Ascending aorta (tissue), 2 donors: ENCODE results near the gene PLCB1. TPM values are rescaled to one million over a fixed set of nuclear protein-coding genes. Genes with fewer than 3 reads are reported as not detected.

Experiments used
- DNase-seq, 2 donors: peaks; one replicate each; pipeline ENCODE4 v3.0.0-alpha.2; 2019; ENCODE audit warnings: low spot score in 2 of 2
- H3K27ac ChIP-seq, 2 donors: fragments of 200-600 bp; sonication (generic); one replicate each; pipeline ENCODE4 v1.5.1; 2016 to 2017; ENCODE audit warnings: mild to moderate bottlenecking in 1 of 2
- H3K27me3 ChIP-seq: fragments of 200-600 bp; sonication (generic); one replicate; pipeline ENCODE4 v1.5.1; 2017
- H3K36me3 ChIP-seq, 2 donors: fragments of 200-600 bp; sonication (generic); one replicate each; pipeline ENCODE4 v1.5.1; 2016
- H3K4me1 ChIP-seq, 2 donors: fragments of 200-600 bp; sonication (generic); one replicate each; pipeline ENCODE4 v1.5.1; 2016 to 2017; ENCODE audit warnings: mild to moderate bottlenecking in 1 of 2
- H3K4me3 ChIP-seq, 2 donors: fragments of 200-600 bp; sonication (generic); one replicate each; pipeline ENCODE4 v1.5.1; 2016 to 2017; ENCODE audit warnings: mild to moderate bottlenecking in 1 of 2
- H3K9me3 ChIP-seq, 2 donors: fragments of 200-600 bp; sonication (generic); one replicate each; pipeline ENCODE4 v1.5.1; 2016
- intact Hi-C: fragments of 100-400 bp; cut with DNase I; formaldehyde crosslinking; loops from one replicate; pipeline ENCODE4 v1.15.1; 2023
- total RNA-seq: library from RNA; depleted of rRNA; stranded (reverse); fragments of >200 nt; gene quantifications from one replicate; pipeline ENCODE4 v1.1.0, GENCODE V29; 2016
- TF ChIP-seq, protein P1 (sequence below), 3 experiments: fragments of 200-600 bp in 2 of 3; fragments of 450-650 bp in 1 of 3; sonication (generic) in 2 of 3; IDR thresholded peaks; one replicate each; pipeline ENCODE4 v1.5.1; 2016 to 2019; ENCODE audit warnings: antibody characterized with exemption in 3 of 3, mild to moderate bottlenecking in 1 of 3, moderate library complexity in 1 of 3

Gene PLCB1
- total RNA-seq, 1 donor from 2014 or later: 22.9 TPM

DNA sequence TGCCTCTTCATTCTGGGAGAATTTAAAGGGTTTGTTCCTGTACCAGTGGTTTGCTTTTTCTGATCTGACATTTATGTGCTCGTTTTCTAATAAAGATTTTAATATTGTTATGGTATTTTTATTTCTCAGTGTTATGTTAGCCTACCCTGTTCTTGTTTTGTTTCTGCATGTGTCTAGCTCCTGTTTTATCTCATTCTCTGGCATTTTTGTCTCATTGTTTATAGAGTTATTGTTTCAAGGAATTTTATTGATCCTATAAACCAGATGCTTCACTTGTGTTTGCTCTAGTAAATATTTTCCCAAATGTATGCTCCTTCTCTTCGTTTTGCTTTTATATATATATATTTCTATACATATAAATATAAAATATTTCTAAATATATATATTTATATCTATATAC lies 152.8 kb downstream of the PLCB1 start:
- intact Hi-C loops: no loop called here
- no peaks in the 10 kb centered on the region for H3K9me3 ChIP-seq
- no peak overlapping the region for H3K27ac ChIP-seq
- no peaks in the 10 kb centered on the region for H3K4me1 ChIP-seq
- no peaks in the 10 kb centered on the region for H3K36me3 ChIP-seq
- TF ChIP-seq, protein P1, sequence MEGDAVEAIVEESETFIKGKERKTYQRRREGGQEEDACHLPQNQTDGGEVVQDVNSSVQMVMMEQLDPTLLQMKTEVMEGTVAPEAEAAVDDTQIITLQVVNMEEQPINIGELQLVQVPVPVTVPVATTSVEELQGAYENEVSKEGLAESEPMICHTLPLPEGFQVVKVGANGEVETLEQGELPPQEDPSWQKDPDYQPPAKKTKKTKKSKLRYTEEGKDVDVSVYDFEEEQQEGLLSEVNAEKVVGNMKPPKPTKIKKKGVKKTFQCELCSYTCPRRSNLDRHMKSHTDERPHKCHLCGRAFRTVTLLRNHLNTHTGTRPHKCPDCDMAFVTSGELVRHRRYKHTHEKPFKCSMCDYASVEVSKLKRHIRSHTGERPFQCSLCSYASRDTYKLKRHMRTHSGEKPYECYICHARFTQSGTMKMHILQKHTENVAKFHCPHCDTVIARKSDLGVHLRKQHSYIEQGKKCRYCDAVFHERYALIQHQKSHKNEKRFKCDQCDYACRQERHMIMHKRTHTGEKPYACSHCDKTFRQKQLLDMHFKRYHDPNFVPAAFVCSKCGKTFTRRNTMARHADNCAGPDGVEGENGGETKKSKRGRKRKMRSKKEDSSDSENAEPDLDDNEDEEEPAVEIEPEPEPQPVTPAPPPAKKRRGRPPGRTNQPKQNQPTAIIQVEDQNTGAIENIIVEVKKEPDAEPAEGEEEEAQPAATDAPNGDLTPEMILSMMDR (IDR thresholded peaks at IDR 0.05): no peak
- no peak overlapping the region for H3K4me3 ChIP-seq
- no peak for DNase-seq
- H3K27me3 ChIP-seq: no peaks in the 10 kb centered on the region

DNA sequence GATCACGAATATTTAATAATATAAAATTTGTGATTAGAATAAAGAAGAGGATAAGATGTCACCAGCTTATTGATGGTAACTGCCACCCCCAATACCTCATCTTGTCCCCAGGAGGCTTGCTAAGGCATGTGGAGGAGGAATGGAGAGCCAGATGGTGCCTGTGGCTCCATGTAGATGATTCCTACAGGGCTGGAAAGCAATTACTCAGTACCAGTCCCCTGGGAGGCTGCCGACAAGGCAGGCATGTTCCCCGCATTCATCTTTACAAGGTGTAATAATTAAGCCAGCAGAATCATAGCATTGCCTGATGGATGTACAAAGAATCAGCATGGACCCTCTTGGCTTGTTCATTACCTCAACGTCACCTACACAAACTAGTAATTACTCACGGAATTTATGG lies 155.3 kb downstream of the PLCB1 start:
- no peaks in the 10 kb centered on the region for H3K36me3 ChIP-seq
- TF ChIP-seq, protein P1 (IDR thresholded peaks at IDR 0.05): no peak
- H3K9me3 ChIP-seq: no peaks in the 10 kb centered on the region
- H3K4me3 ChIP-seq: no peak overlapping the region
- no peak for DNase-seq
- no peak overlapping the region for H3K27ac ChIP-seq
- intact Hi-C loops: no loop called here
- H3K4me1 ChIP-seq: no peaks in the 10 kb centered on the region
- H3K27me3 ChIP-seq: no peaks in the 10 kb centered on the region

DNA sequence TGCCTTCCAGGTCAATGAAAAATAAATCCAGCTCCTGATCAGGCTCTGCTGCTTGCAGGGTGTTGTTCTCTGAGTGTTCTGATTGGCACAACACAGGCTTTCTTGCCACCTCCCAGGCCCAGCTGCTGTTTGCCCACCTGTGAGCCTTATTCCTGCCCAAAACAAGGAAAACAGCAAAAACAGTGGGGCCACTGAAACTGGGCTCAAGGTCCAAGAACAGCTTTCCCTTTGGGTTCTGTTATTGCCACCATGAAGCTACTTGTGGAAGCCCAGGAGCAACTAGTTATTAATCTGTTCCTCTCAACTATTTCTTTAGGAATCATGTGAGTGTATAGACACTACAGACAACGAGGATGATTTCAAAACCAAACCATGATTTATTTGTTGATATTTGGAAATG lies 159.1 kb downstream of the PLCB1 start:
- intact Hi-C loops: no loop called here
- no peaks in the 10 kb centered on the region for H3K36me3 ChIP-seq
- no peak overlapping the region for H3K27ac ChIP-seq
- TF ChIP-seq, protein P1 (IDR thresholded peaks at IDR 0.05): no peak
- H3K4me3 ChIP-seq: no peak overlapping the region
- no peaks in the 10 kb centered on the region for H3K4me1 ChIP-seq
- no peaks in the 10 kb centered on the region for H3K9me3 ChIP-seq
- no peak for DNase-seq
- no peaks in the 10 kb centered on the region for H3K27me3 ChIP-seq

DNA sequence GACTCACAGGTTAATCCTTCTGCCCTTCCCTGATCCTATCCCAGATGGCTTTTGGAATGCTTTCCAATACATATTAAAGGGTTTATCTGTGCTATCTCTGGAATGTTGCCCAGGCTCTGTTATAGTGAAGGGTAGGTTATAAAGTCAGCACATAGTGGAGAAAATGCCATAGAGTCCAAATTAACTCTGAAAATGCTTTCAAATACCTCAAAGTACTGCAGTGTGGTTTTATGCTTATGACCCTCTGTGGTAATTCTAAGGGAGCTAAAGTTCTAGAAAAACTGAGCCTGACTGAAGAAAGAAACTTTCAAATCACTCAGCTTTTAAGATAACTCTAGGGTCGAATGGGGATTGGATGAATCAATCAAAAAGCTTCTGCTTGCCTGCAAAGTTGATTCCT lies 159.8 kb downstream of the PLCB1 start:
- no peaks in the 10 kb centered on the region for H3K9me3 ChIP-seq
- intact Hi-C loops: no loop called here
- H3K4me1 ChIP-seq: no peaks in the 10 kb centered on the region

DNA sequence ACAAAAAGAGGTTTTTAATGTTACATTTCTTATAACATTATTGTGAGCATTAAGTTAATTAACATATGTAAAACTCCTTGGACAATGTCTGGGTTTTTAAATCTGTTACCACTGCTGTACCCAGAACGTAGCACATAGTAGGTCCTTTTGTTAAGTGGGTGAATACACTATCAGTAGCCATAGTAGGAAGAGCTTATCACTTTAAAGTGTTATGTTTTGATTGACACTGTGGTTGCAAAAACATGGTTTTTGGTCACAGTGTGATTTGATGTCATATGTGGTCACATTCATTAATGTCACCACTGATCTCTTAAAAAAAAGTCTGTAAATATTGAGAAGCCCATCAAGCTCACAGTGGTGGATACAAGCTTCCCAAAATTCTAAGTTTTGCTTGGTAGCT lies 160.7 kb downstream of the PLCB1 start:
- no peaks in the 10 kb centered on the region for H3K27me3 ChIP-seq
- TF ChIP-seq, protein P1 (IDR thresholded peaks at IDR 0.05): no peak
- no peak overlapping the region for H3K27ac ChIP-seq
- no peak overlapping the region for H3K4me3 ChIP-seq
- H3K4me1 ChIP-seq: no peaks in the 10 kb centered on the region
- DNase-seq: no peak
- intact Hi-C loops: no loop called here
- H3K9me3 ChIP-seq: no peaks in the 10 kb centered on the region
- no peaks in the 10 kb centered on the region for H3K36me3 ChIP-seq

More for the DNA sequence above, 159.8 kb downstream of the PLCB1 start:
- no peaks in the 10 kb centered on the region for H3K27me3 ChIP-seq
- H3K4me3 ChIP-seq: no peak overlapping the region
- TF ChIP-seq, protein P1 (IDR thresholded peaks at IDR 0.05): no peak
- H3K36me3 ChIP-seq: no peaks in the 10 kb centered on the region
- DNase-seq: no peak
- no peak overlapping the region for H3K27ac ChIP-seq

DNA sequence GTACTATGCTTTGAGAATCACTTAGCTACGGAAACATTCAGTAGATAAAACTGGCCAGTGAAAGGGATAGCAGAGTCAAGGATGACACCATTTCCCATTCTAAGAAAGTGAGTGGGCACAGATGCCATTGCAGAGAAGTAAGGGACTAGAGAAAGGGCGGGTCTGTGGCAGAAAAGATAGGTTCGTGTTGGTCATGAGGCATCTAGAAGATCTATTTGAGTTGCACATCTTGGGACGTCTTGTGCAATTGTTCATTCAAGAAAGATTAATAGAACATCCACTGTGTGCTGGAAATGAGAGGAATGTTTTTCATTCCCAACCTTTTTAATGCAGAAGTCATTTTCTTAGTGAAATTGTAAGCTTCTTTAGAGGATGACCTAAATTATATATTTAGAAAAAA lies 161.7 kb downstream of the PLCB1 start:
- Histone ChIP-seq H3K36me3 (no peaks in the 10 kb centered on the region), H3K27me3 (no peaks in the 10 kb centered on the region), H3K9me3 (no peaks in the 10 kb centered on the region), H3K27ac (no peak overlapping the region), H3K4me3 (no peak overlapping the region), H3K4me1 (no peaks in the 10 kb centered on the region)
- TF ChIP-seq, protein P1 (IDR thresholded peaks at IDR 0.05): no peak
- no peak for DNase-seq
- intact Hi-C loops: no loop called here
